Muscle of arm (tissue), 14 donors: ENCODE results near the gene EHD4. TPM values are rescaled to one million over a fixed set of nuclear protein-coding genes. Genes with fewer than 3 reads are reported as not detected.

Experiments used
- DNase-seq: peaks from one replicate; pipeline ENCODE4 v3.0.0-alpha.2; 2013
- long read RNA-seq, 11 donors: transcript quantifications; one replicate each; lab custom pipeline, GENCODE V29; 2026
- polyA plus RNA-seq, 12 donors: library from polyadenylated mRNA; unstranded; fragments of 120-200 nt; gene quantifications; one replicate each; pipeline ENCODE4 v1.2.1, GENCODE V29; 2013; ENCODE audit not compliant: insufficient read length in 12 of 12

Gene EHD4
- 10 to 100 TPM in 11 of 12 donors, not detected in 1; 18.2 to 43.9 (median 30.3) TPM for polyA plus RNA-seq
- long read RNA-seq, donor 1, full-length matches to known transcripts, result 11 of 11 reads
- long read RNA-seq, donor 1, partial matches to known transcripts, result 0 of 11 reads
- long read RNA-seq, donor 1, other reads (novel, unspliced or antisense), result 0 of 11 reads
- long read RNA-seq, donor 2, full-length matches to known transcripts, result 22 of 22 reads
- long read RNA-seq, donor 2, partial matches to known transcripts, result 0 of 22 reads
- long read RNA-seq, donor 2, other reads (novel, unspliced or antisense), result 0 of 22 reads
- long read RNA-seq, donor 3, full-length matches to known transcripts, result 11 of 11 reads
- long read RNA-seq, donor 3, partial matches to known transcripts, result 0 of 11 reads
- long read RNA-seq, donor 3, other reads (novel, unspliced or antisense), result 0 of 11 reads
- long read RNA-seq, donor 4, full-length matches to known transcripts, result 5 of 5 reads
- long read RNA-seq, donor 4, partial matches to known transcripts, result 0 of 5 reads
- long read RNA-seq, donor 4, other reads (novel, unspliced or antisense), result 0 of 5 reads
- long read RNA-seq, donor 5, full-length matches to known transcripts, result 33 of 41 reads
- long read RNA-seq, donor 5, partial matches to known transcripts, result 8 of 41 reads
- long read RNA-seq, donor 5, other reads (novel, unspliced or antisense), result 0 of 41 reads
- long read RNA-seq, donor 6, full-length matches to known transcripts, result 9 of 9 reads
- long read RNA-seq, donor 6, partial matches to known transcripts, result 0 of 9 reads
- long read RNA-seq, donor 6, other reads (novel, unspliced or antisense), result 0 of 9 reads
- long read RNA-seq, donor 7, full-length matches to known transcripts, result 5 of 5 reads
- long read RNA-seq, donor 7, partial matches to known transcripts, result 0 of 5 reads
- long read RNA-seq, donor 7, other reads (novel, unspliced or antisense), result 0 of 5 reads
- long read RNA-seq, donor 8, full-length matches to known transcripts, result 38 of 57 reads
- long read RNA-seq, donor 8, partial matches to known transcripts, result 19 of 57 reads
- long read RNA-seq, donor 8, other reads (novel, unspliced or antisense), result 0 of 57 reads
- long read RNA-seq, donor 9, full-length matches to known transcripts, result 7 of 7 reads
- long read RNA-seq, donor 9, partial matches to known transcripts, result 0 of 7 reads
- long read RNA-seq, donor 9, other reads (novel, unspliced or antisense), result 0 of 7 reads
- long read RNA-seq, donor 10, full-length matches to known transcripts, result 26 of 26 reads
- long read RNA-seq, donor 10, partial matches to known transcripts, result 0 of 26 reads
- long read RNA-seq, donor 10, other reads (novel, unspliced or antisense), result 0 of 26 reads
- long read RNA-seq, donor 11, full-length matches to known transcripts, result 7 of 12 reads
- long read RNA-seq, donor 11, partial matches to known transcripts, result 5 of 12 reads
- long read RNA-seq, donor 11, other reads (novel, unspliced or antisense), result 0 of 12 reads

DNA sequence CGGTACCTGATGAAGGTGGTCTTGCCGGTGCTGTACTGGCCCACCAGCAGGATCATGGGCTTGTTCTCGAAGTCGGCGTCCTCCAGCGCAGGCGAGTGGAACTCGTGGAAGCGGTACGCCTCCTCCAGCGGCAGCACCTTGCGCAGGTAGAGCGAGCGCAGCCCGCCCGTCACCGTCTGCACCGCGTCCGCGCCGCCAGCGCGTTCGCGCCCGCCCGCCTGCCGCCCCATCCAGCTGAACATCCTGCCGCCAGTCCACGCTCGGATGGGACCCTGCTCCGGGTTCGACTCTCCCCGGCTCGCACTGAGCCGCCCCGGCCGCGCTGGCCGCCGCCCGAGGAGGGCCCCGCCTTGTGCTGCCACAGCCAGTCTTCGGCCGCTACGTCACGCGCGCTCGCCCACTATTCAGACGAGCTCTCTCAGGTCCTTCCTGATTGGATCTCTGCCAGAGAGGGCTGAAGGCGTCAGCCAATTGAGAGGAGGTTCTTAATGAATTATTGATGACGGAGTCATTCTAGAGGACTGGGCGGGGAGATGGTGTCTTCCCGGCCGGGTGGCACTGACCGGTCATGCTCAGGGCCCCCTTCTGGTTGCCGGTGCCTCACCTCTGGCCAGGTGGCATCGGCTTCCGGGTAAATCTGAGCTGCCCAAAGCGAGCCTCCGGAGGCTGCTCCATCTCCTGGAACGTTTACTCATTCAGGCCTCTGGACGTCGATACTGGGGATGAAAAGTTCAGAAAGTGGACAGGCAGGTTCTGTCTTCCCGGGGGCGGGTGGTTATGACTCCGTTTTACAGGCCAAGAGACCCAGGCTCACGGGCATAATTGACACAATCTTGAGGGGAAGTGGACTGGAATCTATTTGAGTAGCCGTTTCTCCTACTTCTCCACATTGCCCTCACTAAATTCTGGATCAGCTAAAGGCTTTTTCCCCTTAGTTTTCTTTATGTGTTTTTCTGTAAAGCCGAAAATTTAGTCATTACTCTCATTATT is at the start of gene EHD4:
Gene EHD4, minus strand, starts transcription at position 305 of the 990 bp plus-strand sequence. Its CDS starts 63 bp downstream, at position 242.
- DNase-seq, result peak; percentile 95

DNA sequence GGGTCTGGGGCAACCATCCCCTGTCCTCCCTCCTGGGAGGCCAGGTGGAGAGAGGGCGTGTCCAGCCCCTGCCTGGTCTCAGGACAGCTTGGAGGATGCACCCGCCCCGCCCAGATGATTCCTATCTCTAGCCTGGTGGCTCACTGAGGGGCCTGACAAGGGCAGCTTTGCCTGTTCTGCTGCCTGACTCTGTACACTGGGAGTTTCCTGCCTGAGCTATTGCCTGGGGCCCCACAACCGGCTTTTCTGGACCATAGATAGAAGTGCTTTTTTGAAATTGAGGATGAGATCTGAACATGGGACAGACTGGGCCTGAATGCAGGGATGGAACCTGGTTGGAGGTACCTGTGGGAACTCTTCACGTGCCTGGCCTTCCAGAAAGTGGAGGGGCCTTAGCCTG is 49.2 kb upstream of the EHD4 start:
- DNase-seq, result no peak

DNA sequence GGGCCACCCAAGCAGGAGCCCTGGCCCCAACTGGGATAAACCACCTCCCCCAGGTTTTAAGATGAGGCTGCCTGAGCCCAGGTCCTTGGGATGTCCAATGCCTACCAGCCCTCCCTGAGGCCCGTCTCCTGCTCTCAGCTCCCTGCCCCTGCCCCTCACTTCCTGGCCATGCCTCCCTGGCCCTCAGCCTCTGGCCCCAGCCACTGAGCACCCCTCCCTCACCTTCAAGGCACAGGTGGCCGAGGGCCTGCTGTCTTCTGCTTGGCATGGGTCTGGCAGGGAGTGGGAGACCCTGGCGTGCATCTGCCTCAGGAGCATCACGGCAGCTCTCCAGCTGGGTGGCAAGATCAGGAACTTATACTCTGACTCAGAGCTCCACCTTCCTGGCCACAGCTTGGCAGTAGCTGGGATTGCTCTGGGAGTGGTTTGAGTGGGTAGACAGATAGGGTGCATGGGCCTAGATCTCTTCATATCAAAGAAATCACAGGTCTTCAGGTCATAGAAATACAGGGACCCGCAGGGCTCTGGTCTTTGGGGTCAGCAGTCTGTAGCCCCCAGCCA is 48.4 kb upstream of the EHD4 start, which contains the start of gene PLA2G4E:
Gene PLA2G4E, minus strand, starts transcription at position 330 of the 561 bp plus-strand sequence. Its CDS starts 12 bp downstream, at position 318.
- no peak for DNase-seq

DNA sequence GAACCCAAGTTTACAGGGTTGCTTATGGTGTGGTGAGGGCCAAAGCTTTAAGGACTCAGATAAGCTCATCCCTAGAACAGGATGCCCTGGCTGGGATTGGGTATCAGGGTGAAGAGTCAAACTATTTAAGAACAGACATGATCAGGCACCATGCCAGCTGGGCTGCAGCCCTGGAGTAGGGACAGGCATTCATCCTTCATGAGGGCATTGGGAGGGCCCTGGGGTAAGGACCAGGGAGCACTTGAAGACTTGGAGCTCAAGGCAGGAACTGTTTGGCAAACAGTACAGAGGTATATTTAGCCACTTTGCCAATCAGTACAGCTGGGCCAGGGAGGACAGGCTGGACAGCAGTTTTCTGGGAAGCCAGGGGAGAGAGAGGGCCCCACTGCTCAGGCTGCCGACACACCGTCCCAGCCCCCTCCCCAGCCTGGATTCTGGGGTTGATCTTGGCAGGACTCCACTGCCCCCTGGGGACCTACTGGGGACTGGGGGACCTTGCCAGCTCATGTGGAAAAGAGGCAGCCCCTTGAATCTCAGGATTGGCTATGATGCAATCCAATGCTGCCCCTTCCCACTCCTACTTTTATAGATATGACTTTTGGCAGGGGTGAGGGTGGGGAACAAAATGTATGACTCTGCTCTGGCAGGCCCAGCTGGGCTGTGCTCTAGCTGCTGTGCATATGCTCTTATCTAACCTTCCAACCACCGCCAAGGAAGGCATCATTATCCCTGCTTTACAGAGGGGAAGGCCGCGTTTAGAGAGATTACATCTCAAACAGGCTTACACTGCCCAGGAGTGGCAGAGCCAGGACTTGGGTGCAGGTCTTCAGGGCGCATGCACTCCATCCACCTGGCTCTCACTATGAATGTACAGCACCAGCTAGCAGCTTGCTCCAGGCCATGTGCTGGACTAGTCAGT is 46.2 kb upstream of the EHD4 start:
- peak; percentile 3 for DNase-seq

DNA sequence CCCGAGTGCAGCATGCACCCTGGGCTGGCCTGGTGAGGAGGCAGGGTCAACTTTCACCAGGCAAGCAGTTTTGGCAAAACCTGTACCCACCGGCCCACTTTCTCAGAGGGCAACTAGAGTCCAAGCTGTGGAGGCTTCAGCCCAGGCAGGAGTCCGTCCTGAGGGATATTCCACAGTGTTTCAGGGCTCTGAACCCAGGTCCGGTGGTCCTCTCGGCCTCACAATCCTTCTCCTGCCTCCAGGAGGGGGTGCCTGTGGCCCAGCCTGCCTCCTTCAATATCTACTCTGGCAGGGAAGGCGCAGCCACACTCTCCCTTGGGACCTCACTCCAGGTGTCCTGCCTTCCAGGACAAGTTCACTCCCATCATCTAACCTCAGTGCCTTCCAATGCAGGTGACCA is 44.6 kb upstream of the EHD4 start:
- no peak for DNase-seq

DNA sequence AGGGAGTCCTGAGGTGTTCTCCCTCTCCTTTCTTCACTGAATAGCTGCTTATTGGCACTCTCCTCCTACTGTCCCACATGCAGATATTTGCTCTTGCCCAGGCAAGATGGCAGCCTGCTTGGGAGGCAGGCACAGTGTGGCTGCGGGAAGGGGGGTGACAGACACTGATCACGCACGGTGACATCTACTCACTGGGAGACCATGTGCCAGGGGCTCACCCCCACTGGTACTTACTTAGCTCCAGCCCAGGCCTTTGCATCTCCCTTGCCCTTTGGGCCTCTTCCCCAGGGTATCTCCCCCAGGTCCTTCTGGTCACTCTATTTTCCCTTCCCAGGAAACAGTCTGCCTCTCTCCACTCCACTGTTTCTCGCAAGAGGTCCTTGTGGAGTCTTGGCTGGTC is 42.0 kb upstream of the EHD4 start:
- DNase-seq, result no peak

DNA sequence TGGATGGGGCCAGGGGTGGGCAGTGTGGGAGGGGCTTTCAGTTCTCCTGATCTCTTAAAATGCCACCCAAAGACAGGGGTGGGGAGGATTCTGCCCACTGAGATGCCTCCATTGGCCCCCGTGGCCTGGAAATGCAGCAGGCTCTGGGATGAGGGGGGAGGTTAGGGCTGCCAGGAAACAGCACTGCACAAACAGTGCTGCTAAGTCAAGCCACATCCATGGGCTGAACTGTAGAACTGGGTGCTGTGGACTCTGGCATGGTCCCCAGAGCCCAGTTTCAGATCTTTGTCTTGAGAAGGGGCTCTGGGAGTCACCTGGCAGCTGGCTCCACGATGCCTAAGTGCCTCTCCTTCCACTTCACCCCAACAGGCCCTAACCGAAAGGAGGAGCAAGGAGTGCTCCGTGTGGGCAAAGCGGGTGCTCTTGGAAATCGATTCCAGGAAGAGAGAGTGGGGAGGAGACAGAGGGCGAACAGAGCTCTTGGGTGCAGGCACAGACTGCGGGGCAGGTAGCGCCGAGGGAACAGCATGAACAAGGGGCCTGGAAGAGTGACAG is 40.6 kb upstream of the EHD4 start:
- no peak for DNase-seq

DNA sequence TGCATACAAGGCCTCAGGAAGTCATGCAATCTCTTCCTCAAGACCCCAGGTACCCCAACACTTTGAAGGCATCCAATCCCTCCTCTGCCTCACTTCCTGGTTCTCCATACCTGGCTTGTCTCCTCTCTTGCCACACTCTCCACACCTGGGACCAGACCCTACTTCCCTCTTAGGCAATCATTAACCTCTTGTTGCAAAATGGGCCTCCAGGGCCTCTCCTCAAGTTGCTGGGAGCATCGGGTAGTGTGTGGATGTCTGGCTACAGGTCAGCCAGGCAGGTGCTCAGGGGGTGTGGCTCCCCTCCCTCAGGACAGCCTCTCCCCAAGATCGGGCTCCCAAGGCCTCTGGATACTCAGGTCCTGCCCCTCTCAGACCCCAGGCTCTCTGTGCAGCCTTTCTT is 39.9 kb upstream of the EHD4 start:
- DNase-seq, result no peak

DNA sequence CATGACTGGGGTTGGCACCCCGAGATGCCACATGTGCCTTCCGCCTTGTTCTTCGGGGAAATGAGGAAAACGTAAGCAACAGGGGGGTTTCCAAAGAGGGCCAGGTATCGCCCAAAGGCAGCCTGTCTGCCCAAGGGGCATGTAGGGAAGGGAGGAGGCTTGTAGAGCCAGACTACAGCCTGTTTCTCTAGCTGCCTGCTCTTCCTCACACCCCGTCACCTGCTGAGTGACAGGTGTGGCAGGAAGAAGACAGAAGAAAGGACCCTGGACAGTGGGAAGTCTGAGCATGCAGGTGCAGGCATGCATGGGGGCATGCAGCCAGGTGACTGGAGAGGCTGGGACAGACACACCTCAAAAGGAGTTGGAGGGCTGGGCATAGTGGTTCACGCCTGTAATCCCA is 38.7 kb upstream of the EHD4 start:
- no peak for DNase-seq

DNA sequence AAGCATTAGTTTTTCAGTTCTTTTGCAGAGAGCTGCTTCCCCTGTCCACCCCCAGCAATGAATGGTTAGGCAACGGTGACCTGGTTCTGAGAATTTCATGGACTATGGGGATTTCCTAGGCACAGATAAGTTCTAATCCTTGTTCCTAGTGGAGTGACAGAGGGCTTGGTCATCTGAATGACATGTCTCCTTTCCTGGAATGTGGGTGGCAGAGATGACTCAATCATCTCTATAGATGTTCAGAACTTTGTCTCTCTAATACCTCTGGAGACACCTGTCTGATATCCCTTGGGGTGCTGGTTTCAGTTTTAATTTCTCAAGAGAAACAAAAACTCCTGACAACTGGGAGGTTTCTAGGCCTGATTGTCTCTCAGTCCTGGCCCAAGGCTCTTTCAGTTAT is 38.1 kb upstream of the EHD4 start:
- DNase-seq, result no peak

DNA sequence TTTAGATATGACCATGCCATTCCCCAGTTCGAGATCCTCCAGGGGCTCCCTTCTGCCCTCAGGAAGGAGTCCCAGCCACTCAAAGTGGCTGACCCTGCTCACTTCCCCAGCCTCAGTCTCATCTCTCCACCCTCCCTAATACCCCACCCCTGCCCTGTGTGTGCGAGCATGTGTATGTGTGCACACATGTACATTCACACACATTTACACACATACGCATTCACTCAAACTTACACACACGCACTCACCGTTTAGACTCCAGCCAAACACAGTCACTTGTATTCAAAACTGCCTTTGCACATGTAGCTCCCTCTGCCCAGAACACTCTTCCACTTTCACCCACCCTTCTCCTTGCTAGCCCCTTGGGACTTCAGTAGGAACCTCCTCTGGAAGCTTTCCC is 37.1 kb upstream of the EHD4 start:
- no peak for DNase-seq

DNA sequence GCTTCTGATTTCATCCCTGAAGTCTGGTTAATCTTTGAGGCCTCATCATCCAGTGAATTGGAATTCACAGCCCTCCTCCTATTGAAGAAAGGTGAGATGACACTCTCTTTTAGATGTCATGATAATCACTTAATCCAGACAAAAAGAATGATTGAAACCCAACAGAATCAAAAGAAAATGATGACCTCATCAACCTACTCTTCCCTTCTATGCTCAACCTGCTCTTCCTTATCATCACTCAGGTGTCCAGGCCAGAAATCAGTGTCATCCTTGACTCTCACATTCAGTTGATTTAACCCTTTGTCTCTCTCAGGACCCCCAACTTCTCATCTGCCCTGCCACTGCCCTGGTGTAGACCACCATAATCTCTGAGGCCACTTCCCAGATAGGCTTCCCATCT is 36.7 kb upstream of the EHD4 start:
- DNase-seq, result no peak

DNA sequence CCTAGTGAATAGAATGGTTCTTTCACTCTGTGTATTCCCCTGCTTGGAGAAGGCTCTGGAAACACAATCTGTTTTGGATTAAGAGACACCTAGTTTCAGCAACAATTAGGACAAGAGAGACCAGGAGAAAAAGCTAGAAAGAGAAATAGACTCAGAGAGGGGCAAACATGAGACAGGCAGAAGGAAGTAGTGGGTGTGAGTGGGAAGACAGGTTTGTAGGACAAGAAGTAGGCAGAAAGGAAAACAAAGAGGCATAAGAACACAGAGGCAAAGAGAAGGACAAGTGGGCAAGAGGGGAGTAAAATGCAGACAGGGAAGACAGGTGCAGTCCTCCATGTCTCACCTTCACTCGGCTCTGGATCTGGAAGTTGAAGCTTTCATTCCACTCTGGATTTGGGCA is 35.0 kb upstream of the EHD4 start:
- DNase-seq, result no peak

DNA sequence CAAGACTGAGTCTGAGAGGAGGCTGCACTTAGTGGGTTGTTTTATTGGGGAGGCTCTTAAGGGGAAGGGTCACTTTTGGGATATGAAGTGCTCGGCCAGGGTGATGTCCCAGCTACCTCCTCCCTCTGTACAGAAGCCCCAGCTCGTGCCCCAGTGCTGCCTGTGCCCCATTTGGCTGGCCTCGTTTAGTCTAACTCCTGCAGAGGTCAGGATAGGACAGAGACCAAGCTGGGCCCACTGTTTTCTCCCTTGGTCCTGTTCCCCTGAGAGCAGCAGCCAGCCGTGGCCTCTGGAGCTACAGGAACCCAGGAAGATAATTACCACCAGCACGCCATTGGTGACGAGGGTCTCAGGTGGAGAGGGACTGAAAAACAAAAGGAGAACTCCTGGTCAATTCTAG is 30.0 kb upstream of the EHD4 start:
- DNase-seq, result no peak

DNA sequence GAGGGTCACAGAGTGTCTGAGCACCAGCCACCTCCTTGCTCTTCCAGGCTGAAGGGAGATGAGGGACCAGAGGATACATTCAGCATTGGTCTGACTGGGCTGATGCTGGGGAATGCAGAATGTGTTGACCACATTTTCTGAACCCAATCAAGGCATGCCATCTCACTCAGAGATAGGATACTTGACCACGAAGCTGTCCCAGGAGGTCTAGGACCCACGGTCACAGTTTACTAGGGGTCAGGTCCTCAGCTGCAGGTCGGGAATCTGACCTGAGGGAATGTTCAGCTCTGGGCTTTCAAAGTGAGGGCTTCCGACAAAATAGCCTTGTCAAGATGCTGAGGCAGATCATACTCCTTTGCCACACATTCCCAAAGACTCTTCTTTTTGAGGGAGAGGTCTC is 28.9 kb upstream of the EHD4 start:
- DNase-seq, result no peak

DNA sequence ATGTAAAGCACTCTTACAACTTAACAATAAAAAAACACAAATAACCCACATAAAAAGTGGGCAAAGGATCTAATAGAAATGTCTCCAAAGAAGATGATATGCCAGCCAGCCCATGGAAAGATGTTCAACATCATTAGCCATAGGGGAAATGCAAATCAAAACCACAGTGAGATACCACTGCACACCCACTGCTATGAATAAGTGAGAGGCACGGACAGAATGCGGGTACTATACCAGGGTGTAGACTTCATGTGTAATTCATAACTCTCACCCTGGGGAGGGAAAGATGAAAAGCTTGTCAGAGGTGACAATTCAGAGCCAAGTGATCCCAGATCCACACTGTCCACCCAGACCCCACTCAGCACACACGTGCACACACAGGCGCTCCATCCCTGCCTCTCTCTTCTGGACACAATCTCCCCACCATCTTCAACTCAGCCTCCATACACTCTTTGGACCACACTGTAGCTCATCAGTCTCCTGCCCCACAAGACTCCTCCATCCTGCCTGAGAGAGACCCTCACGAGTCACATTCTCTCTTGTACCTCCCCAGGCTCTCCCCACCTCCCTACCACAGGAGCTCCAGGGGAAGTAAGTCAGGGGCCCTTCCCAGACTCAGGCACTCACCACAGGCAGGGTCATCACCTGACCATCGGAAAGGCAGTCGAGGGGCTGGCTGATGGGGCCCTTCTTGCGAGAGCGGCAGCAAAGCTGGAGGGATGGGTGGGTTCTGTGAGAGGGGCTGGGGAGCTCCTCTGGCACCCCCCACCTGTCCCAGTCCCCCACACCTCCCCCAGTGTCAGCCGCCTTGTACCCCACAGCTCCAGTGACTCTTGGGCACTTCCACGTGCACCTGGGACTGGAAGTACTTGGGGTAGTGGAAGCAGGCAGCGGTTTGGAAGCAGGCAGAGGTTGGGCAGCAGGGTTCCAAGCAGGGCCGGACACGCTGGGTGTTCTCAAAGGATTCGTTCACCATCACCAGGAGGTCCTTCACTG is 27.2 kb upstream of the EHD4 start:
- DNase-seq, result no peak

DNA sequence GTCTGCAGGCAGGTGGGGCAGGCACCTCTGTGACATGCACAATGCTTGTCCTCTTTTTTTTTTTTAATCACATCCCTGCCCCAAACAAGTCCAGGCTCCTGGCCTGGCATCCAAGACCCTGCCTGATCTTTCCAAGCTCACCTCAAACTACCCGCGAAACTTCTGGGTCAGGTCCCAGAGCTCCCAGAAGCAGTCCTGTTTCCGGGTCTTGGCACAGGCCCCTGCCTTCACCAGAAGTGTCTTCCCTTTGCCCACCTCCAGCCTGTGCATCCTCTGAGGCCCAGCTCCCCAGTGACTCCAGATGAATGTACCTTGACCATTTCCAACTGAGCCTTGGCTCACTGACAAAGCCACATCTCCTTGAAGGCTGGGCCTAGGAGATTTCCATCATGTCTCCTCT is 25.5 kb upstream of the EHD4 start:
- no peak for DNase-seq
